ENCODE results near the gene RPL36. TPM values are rescaled to one million over a fixed set of nuclear protein-coding genes. Genes with fewer than 3 reads are reported as not detected.
A peak's percentile ranks its signal among the peaks of the same experiment; 100 is the strongest.

RPL36 gene
- total and polyA plus RNA-seq, 8 donors, result 606 to 1,150 (median 818) TPM

DNA sequence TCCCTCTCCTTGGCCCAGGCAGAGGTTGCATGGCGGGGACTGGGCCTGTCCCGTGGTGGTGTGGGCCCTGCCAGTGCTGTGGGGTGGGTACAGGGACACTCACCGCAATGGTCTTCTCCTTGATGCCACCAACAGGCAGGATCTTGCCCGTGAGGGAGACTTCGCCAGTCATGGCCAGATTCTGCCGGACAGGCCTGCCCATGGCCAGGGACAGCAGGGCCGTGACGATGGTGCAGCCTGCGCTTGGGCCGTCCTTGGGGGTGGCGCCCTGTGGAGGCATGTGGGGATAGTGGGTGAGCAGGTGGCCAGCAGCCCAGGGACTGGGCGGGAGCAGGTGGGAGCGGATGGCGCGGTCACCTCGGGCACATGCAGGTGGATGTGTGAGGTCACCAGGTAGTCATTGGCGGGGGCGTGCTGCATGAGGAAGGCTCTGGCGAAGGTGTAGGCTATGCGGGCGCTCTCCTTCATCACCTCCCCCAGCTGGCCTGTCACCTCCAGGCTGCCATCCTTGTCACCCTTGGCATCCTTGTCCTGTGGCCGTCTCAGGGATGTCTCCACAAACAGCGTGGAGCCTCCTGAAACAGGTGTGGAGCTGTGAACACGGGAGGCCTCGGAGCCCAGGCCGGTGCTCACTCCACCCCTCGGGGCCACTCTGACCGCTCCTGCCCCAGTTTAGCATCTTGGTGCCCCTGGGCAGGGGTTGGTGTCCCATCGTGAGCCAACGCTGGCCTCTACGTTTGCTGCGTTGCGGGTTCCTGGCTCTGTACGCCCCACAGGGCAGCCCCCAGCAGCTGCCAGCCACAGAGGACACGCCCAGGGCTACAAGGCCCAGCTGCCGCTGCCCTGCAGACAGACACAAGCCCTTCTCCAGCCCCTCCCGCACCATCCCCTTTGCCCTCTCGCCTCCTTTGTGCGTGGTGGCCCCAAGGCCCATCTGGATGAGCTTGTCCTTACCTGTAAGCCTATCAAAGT lies 3.4 kb downstream of the RPL36 start:
- no peak for DNase-seq
- no peak overlapping the region for H3K4me3 ChIP-seq
- H3K36me3 ChIP-seq, result peaks cover 0 to 68% of the 10 kb centered on the region in 2 donors
- no peaks in the 10 kb centered on the region for H3K27me3 ChIP-seq
- H3K4me1 ChIP-seq, result peaks cover 10 to 31% of the 10 kb centered on the region in 2 donors
- intact Hi-C loops (cut with DNase I), result no loop called here
- TF ChIP-seq, protein P1, sequence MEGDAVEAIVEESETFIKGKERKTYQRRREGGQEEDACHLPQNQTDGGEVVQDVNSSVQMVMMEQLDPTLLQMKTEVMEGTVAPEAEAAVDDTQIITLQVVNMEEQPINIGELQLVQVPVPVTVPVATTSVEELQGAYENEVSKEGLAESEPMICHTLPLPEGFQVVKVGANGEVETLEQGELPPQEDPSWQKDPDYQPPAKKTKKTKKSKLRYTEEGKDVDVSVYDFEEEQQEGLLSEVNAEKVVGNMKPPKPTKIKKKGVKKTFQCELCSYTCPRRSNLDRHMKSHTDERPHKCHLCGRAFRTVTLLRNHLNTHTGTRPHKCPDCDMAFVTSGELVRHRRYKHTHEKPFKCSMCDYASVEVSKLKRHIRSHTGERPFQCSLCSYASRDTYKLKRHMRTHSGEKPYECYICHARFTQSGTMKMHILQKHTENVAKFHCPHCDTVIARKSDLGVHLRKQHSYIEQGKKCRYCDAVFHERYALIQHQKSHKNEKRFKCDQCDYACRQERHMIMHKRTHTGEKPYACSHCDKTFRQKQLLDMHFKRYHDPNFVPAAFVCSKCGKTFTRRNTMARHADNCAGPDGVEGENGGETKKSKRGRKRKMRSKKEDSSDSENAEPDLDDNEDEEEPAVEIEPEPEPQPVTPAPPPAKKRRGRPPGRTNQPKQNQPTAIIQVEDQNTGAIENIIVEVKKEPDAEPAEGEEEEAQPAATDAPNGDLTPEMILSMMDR (IDR thresholded peaks at IDR 0.05), result no peak
- no peaks in the 10 kb centered on the region for H3K9me3 ChIP-seq
- no peak for ATAC-seq
- H3K27ac ChIP-seq, result no peak overlapping the region

DNA sequence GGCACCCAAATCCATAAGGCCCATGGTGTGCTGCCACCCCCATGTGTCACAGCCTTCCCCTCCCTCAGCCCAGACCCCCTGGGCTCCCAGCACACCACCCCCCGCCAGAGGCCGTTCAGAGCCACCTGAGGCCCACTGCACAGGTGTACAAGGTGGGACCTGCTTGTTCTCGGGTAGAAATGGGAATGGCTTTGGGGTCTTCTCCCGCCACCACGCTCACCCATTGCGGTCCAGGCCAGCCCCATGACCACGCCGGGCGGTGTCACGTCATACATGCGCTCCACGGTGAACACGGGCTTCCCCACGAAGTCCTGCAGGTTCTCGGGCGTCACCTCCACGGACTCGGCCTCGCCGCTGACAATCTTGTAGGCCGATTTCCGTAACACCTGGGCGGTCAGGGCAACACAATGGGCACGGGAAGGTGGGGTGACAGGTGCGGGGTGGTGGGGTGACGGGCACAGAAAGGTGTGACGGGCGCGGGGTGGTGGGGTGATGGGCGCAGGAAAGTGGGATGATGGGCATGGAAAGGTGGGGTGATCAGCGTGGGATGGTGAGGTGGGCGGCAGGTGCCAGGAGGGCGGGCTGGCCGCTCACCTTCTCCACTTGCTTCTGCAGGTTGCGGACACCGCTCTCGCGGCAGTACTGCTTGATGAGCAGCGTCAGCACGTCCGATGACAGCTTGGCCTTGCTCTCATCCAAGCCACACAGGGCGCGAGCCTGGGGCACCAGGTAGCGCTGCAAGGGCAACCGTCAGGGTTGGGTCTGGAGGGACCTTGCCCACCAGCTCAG lies 4.3 kb downstream of the RPL36 start:
- no peak overlapping the region for H3K27ac ChIP-seq
- peaks cover 0 to 77% of the 10 kb centered on the region in 2 donors for H3K36me3 ChIP-seq
- no peak for ATAC-seq
- peaks cover 10 to 31% of the 10 kb centered on the region in 2 donors for H3K4me1 ChIP-seq
- intact Hi-C loops (cut with DNase I), result no loop called here
- no peak overlapping the region for H3K4me3 ChIP-seq
- H3K9me3 ChIP-seq, result no peaks in the 10 kb centered on the region
- no peaks in the 10 kb centered on the region for H3K27me3 ChIP-seq
- DNase-seq, result no peak
- TF ChIP-seq, protein P1 (IDR thresholded peaks at IDR 0.05), result no peak

GRCh38 chr19:5694956-5695648 lies 5.0 kb downstream of the RPL36 start:
- Histone ChIP-seq H3K27ac (no peak overlapping the region), H3K9me3 (no peaks in the 10 kb centered on the region), H3K4me1 (peaks cover 7 to 27% of the 10 kb centered on the region in 2 donors), H3K36me3 (peaks cover 0 to 84% of the 10 kb centered on the region in 2 donors), H3K4me3 (no peak overlapping the region), H3K27me3 (no peaks in the 10 kb centered on the region)
- DNase-seq, result no peak
- TF ChIP-seq, protein P1 (IDR thresholded peaks at IDR 0.05), result no peak
- intact Hi-C loops (cut with DNase I), result no loop called here
- ATAC-seq, result no peak

DNA sequence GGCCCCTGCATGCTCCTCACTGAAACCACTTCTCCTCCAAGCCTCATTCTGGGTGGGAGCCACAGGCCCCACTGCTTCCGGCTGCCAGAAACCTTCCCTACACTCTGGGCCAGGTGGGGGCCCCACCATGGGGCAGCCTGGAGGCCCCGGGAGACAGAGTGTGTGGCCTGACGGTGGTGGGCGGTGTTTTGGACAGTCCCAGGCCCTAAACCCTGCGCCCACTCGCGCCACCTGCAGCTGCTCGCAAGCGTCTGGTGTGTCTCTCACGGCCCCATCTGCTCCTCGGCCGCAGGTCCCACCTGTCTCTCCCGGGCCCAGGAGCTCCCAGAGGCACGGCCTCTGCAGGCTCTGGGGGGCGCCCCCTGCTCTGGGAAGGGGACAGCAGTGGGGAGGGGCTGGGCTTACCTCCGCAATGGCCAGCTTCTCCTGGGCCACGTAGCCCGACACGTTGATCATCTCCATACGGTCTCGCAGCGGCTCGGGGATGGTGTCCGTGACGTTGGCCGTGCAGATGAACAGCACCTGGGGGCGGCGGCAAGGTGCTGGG lies 5.6 kb downstream of the RPL36 start:
- Histone ChIP-seq H3K9me3 (no peaks in the 10 kb centered on the region), H3K4me3 (no peak overlapping the region), H3K27me3 (no peaks in the 10 kb centered on the region), H3K27ac (no peak overlapping the region), H3K36me3 (peaks cover 0 to 91% of the 10 kb centered on the region in 2 donors), H3K4me1 (peaks cover 7 to 26% of the 10 kb centered on the region in 2 donors)
- ATAC-seq (no peak), DNase-seq (peak in 1 of 4 donors; percentile 57)
- intact Hi-C loops (cut with DNase I), result no loop called here
- TF ChIP-seq, protein P1 (IDR thresholded peaks at IDR 0.05), result no peak

Measured in left lung (tissue), 10 donors.